Epithelial cell of esophagus (primary cell): ENCODE measurements around the gene POLR3G.

Experiments used
- DNase-seq: peaks from one replicate; pipeline ENCODE4 v3.0.0; 2010; ENCODE audit warnings: low read depth
- H3K4me3 ChIP-seq: 2 replicates; pipeline ENCODE4 v1.5.1; 2011; ENCODE audit warnings: mild to moderate bottlenecking, low read length, control low read depth
- CTCF ChIP-seq: IDR thresholded peaks from 2 replicates; pipeline ENCODE4 v1.5.1; 2011; ENCODE audit warnings: low read depth, mild to moderate bottlenecking, low read length, control low read depth, inconsistent platforms; ENCODE audit not compliant: insufficient read depth; ENCODE audit errors: missing control alignments

POLR3G gene

GRCh38 chr5:90461288-90461687 is 13.4 kb upstream of the POLR3G start:
- H3K4me3 ChIP-seq: no peak overlapping the region
- TF ChIP-seq CTCF: no peak
- DNase-seq: no peak

- peak overlapping the region; percentile 79 for H3K4me3 ChIP-seq
- no peak for TF ChIP-seq CTCF
- DNase-seq: no peak
Measured at GRCh38 chr5:90472783-90473395, 1.8 kb upstream of the POLR3G start.

GRCh38 chr5:90473396-90474234 is 1.0 kb upstream of the POLR3G start:
- DNase-seq: peak; percentile 41
- H3K4me3 ChIP-seq: peak overlapping the region; percentile 79
- TF ChIP-seq CTCF: no peak

DNA sequence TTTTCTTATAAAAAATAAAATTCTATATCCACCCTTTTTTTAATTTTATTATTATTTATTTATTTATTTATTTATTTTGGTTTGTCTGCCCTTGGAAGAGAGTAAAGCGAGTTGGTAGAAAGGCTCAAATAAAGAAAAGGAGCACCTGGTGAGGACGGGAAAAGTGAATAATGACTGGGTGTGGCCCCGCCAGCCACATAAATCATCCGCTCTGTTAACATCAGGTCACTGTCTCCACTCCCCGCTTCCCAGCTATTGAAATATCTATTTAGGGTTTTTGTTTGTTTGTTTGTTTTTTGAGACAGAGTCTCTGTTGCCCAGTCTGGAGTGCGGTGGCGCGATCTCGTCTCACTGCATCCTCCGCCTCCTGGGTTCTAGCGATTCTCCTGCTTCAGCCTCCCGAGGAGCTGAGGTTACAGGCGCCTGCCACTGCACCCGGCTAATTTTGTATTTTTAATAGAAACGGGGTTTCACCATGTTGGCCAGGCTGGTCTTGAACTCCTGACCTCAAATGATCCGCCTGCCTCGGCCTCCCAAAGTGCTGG is 844 bp downstream of the POLR3G start:
- peak; percentile 57 for DNase-seq
- peak overlapping the region; percentile 79 for H3K4me3 ChIP-seq
- no peak for TF ChIP-seq CTCF

DNA sequence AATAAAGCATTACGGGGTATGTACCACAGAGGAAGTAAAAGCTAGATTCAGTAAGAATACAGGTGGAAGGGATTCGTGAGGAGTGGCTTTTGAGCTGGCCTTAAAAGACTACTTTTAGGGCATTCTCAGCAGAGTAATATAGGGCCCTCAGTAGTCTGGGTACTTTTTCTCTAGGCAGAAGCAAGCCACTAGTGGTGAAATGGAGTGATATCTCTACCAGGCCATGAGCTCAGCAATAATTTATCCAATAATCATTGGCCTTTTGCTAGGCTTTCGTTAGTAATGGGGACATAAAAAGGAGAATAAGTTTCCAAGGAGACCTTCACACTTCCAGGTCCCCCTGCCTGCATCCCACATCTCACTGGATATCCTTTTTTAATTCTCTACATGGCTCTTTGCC is 1.7 kb downstream of the POLR3G start:
- no peak for TF ChIP-seq CTCF
- H3K4me3 ChIP-seq: no peak overlapping the region
- DNase-seq: no peak

DNA sequence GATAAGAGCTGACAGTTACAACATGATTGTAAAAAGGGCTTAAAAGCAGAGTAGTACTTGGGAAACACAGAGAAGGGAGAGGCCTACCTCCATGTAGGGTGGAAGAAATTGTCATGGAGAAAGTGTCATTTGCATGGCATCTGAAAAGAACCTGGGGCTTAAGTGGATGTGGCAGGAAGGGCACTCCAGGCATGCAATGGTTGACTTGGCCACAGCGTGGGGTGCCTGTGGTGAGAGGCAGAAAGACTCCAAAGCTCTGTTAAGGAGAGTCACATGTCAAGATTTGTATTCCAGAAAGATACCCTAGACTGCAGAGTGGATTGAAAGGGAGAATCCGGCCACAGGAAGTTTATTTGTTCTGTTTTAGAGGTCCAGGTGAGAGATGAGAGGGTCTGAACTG is 2.4 kb downstream of the POLR3G start:
- no peak for DNase-seq
- H3K4me3 ChIP-seq: no peak overlapping the region
- no peak for TF ChIP-seq CTCF

DNA sequence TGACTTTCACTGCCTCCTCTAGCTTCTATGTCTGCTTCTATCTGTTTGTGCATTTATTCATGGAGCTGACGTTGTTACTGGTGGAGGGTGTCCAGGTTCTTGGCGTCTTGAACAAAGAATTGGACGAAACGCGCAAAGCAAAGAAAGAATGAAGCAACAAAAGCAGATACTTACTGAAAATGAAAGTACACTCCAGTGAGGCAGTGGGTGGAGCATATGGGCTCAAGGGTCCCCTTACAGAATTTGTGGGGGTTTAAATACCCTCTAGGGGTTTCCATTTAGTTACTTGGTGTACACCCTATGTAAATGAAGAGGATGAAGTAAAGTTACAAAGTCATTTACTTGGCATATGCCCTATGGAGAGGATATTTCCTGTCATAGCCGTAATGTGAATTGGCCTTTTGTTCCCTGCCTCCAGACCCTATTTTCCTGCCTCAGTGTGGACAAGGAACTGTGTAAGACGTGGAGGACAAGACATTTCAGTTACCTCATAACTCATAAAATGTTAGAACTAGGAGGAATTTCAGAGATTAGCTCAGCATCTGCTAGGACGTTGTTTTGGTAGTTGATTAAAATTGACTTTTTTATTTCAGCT is 3.1 kb downstream of the POLR3G start:
- TF ChIP-seq CTCF: no peak
- no peak for DNase-seq
- no peak overlapping the region for H3K4me3 ChIP-seq
